HT-29 (cell line): ENCODE results near the gene PXMP2. TPM values are rescaled to one million over a fixed set of nuclear protein-coding genes. Genes with fewer than 3 reads are reported as not detected.
"Not testable (repeated sequence)": the region's sequence is repeated elsewhere in the genome, so short reads cannot be mapped to it uniquely, and the experiment has no call there.

Experiments used
- DNase-seq: peaks from one replicate; pipeline ENCODE4 v3.0.0-alpha.2; 2015; ENCODE audit warnings: low spot score
- total RNA-seq: library from RNA; depleted of rRNA; stranded (reverse); fragments of >200 nt; shearing (Covaris generic); gene quantifications from 2 replicates; pipeline ENCODE4 v1.2.3, GENCODE V29; 2014

Gene PXMP2
- total RNA-seq, 1 experiment from 2014 or later: 102 TPM

- DNase-seq: not testable (repeated sequence)
These were observed 4.6 kb downstream of the PXMP2 start for GRCh38 chr12:132692030-132692429.

GRCh38 chr12:132694888-132695287 is 7.5 kb downstream of the PXMP2 start:
- not testable (repeated sequence) for DNase-seq

GRCh38 chr12:132695431-132695830 is 8.0 kb downstream of the PXMP2 start:
- DNase-seq: no peak

GRCh38 chr12:132698341-132698740 is 11.0 kb downstream of the PXMP2 start:
- no peak for DNase-seq

- DNase-seq: peak; percentile 45
These were observed 12.9 kb downstream of the PXMP2 start for GRCh38 chr12:132700212-132700822.

DNA sequence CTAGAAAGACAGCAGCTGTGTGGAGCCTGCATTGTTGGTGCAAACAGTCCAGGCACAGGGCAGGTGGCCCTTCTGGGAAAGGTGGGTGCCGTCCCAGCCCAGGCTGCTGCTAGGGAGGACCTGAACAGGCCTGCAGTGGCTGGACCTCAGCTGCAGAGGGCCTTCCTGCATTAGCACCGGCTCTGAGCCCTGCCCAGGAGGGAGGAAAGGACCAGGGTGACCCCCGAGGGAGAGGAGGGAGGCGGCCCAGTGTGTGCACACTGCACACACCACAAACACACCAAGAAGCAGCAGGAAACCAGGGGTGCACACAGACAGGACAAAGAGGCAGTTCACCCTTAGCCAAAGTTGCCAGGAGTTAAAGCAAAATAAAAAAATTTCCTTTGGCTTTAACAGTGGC is 15.3 kb downstream of the PXMP2 start:
- DNase-seq: no peak

DNA sequence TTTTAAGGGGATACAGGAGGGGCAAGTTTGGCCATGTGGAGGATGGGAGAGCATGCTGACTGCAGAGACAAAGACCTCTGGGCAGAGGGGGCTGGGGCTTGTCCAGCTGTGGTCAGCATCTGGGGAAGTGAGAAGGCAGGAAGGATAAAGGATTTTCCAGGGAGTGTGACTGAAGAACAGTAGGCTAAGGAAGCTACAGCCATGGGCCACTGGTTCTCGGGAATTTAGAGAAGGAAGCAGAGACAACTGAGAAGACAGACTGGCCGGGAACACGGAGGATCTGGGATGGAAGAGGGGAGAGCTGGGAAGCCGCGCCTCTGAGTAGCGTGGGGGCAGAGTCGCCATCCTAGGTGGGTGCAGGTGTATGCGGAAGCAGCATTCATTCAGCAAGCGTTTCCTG is 16.3 kb downstream of the PXMP2 start:
- DNase-seq: no peak

DNA sequence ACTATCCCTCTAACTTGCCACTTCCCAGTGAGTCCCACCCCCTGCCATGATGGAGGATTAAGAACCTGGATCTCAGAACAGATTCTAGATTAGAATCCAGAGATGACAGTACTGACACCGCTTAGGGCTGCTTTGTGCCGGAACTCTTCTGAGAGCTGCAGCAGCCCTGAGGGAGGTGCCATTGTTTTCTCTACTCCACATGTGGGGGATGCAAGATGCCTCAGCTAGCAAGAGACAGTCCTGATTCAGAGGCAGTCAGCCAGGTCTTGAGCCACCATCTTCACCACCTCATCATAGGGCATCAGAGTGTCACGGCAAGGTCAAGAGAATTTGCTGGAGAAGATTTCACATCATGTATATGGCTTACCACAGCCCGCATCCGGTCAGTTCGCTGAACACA is 19.9 kb downstream of the PXMP2 start:
- DNase-seq: no peak

- DNase-seq: no peak
These were observed 20.8 kb downstream of the PXMP2 start for GRCh38 chr12:132708150-132708549.

DNA sequence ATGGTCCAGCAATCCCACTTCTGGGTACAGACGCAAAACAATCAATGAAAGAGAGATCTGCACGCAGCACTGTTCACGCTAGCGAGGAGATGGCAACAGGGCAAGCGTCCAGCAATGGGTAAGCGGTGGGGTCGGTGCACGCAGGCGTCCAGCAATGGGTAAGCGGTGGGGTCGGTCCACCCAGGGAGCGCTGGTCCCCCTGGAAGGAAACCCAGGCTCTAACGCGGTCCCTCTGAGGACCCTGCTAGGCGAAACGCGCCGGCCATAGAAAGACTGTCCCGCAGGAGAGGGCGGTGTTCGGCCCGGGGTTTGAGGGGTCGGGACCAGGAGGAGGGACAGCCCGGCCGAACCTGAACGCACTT is 22.6 kb downstream of the PXMP2 start:
- peak; percentile 37 for DNase-seq

- peak; percentile 90 for DNase-seq
These were observed 23.2 kb downstream of the PXMP2 start, which contains the start of gene PGAM5 for GRCh38 chr12:132710405-132711079. PGAM5 (plus strand) TSS chr12:132710842; CDS start chr12:132710877, 35 bp downstream.

DNA sequence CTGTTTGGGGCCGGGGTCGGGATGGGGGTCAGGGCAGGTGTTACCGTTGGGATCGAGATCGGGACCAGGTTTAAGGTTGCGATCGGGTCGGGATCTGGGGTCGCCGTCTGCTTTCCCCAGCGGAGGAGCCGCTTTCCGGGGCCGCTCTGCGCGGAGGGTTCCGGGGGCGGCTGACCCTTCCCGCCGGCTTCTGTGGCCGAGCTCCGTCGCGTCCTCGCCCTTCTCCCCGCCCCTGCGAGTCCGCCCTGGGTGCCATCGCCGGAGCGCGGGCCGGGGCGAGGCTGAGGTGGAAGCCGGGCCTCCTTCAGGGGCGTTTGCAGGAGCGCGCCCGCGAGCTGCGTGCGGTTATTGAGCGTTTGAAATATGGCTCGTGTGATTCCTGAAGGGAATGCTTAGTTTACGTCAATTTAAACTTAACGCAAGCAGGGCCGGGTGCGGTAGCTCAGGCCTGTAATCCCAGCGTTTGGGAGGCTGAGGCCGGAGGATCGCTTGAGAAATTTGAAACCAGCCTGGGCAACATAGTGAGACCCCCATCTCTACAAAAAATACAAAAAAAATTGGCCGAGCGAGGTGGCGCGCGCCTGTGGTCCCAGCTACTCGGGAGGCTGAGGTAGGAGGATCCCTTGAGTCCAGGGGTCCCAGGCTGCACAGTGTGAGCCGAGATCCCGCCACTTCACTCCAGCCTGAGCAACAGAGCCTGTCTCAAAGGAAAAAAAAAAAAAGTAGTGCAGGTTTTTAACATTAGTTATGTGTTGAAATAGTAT is 23.9 kb downstream of the PXMP2 start:
- no peak for DNase-seq

DNA sequence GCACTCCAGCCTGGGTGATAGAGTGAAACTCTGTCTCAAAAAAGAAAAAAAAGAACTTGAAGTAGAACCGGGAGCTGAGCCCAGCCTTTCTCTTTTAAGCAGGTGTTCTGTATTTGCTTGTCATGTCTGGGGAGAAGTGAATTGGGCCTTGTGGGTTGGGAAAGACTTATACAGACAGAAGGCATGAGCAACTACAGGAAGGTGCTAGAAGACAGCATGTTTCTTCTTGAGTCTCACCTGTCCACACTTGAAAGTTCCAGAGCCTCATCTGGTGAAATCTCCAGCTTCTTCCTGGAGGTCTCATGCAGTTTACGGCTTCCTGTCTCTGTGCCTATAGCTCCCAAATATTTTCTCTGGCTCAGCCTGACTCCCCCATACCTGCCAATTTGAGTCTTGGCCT is 25.7 kb downstream of the PXMP2 start:
- no peak for DNase-seq

GRCh38 chr12:132715874-132716273 is 28.5 kb downstream of the PXMP2 start:
- DNase-seq: no peak

DNA sequence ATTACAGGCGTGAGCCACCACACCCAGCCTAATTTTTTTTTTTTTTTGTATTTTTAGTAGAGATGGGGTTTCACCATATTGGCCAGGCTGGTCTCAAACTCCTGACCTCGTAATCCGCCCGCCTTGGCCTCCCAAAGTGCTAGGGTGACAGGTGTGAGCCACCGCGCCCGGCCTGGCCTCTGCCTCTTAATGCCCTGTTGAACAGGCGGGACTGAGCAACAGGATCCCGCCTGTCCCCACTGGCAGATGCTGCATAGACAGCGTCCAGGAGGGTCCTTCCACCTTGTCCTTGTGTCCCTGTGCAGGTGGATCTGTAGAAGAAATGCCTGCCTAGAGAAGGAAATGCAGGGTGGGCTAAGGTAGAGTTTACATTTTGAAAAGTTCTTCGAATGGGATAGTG is 29.0 kb downstream of the PXMP2 start:
- DNase-seq: no peak

- DNase-seq: no peak
These were observed 29.6 kb downstream of the PXMP2 start for GRCh38 chr12:132717011-132717410.

DNA sequence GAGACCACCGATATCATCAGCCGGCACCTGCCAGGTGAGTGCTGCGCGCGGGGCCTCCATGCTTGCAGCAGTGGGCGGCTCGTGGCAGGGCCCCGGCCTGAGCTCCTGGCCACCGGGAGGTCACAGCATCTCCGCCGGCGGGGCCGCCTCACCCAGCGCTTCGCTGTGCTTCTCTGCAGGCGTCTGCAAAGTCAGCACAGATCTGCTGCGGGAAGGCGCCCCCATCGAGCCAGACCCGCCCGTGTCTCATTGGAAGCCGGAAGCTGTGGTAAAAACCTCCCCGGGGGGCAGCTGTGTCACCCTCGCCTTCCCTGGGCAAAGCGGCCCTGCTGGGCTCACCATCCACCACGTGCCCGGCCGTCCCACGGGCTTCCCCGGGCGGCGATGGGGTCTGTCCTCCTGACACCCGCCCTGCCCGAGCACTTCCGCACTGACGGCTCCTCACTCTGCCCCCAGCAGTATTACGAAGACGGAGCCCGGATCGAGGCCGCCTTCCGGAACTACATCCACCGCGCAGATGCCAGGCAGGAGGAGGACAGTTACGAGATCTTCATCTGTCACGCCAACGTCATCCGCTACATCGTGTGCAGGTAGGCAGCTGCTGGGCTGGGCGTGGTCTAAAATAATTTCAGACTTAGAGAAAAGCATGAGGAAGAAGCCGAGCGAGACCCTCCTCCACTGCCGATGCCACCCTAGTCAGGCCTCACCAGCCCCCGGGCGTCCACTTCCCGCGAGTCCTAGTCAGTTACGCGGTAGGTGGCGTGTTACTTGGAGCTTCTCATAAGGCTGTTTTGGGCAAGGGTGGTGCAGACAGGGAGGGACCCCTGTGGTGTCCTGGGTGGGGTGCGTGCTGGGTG is 30.4 kb downstream of the PXMP2 start:
- no peak for DNase-seq

DNA sequence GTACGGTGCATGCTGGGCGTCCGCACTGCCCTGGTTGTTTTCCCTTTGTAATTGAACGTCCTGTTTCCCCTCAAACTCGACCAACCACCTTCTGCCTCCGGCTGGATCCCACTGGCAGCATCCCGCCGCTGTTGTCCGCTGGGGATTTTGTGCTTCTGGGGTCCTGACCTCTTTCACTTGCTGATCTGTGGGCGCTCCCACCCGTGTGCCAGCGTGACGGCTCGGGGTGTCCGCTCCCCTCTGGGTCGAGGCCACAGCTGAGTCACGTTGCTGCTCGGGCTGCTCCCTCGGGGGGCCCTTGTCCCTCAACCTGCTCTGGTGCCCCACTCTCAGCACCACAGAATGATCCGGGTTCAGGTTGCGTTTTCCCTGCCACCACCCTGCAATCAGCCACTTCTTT is 31.3 kb downstream of the PXMP2 start:
- no peak for DNase-seq

GRCh38 chr12:132719141-132719953 is 32.0 kb downstream of the PXMP2 start:
- no peak for DNase-seq

DNA sequence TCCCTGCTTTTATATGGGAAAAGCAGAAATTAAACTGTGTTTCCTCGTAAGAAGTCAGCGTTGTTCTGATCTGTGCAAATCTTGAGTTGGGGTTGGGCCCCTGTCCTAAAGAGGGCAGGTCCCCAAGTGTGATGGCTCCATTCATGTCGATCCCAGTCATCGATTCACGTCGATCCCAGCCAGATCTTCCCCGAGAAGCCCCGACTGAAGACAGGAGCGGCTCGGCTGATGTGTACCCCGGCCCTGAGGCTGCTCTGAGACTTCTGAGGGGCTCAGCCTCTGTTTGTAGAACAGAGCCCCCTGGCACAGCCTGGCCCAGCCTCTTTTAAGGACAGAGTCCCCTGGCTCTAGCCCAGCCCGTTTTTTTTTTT is 32.6 kb downstream of the PXMP2 start:
- DNase-seq: no peak
